Common myeloid progenitor, CD34-positive (primary cell): ENCODE data around the gene TTC27.
"Not testable (repeated sequence)": the region's sequence is repeated elsewhere in the genome, so short reads cannot be mapped to it uniquely, and the experiment has no call there.

Source experiments
- CTCF ChIA-PET: fragments of 350-600 bp; sonication (Branson Sonifier 250); formaldehyde crosslinking; loops from one replicate; lab custom pipeline; 2021; ENCODE audit warnings: antibody characterized with exemption; lab: Charles Lee
- POLR2A ChIA-PET: fragments of 350-600 bp; sonication (Branson Sonifier 250); formaldehyde crosslinking; loops from one replicate; lab custom pipeline; 2021; ENCODE audit warnings: antibody characterized with exemption; lab: Charles Lee
- DNase-seq, 3 donors: peaks; one replicate each; pipeline versions ENCODE4 v3.0.0 to v3.0.0-alpha.2; 2013
- H3K27ac ChIP-seq, 2 experiments: 1 replicate in 1 of 2; 2 replicates in 1 of 2; pipeline ENCODE4 v1.7.0; 2013; ENCODE audit warnings: inconsistent platforms in 2 of 2, low read length in 2 of 2, mild to moderate bottlenecking in 2 of 2, low read depth in 1 of 2, moderate library complexity in 1 of 2; ENCODE audit not compliant: severe bottlenecking in 2 of 2, insufficient read depth in 1 of 2, poor library complexity in 1 of 2
- H3K27me3 ChIP-seq, 5 experiments: replicated peaks in 2 of 5; 1 replicate in 3 of 5; 2 replicates in 2 of 5; pipeline versions ENCODE4 v1.6.1 to v1.7.0; 2013; ENCODE audit warnings: low read length in 4 of 5, mild to moderate bottlenecking in 2 of 5, moderate library complexity in 2 of 5, inconsistent platforms in 1 of 5; ENCODE audit not compliant: insufficient read depth in 5 of 5, control insufficient read depth in 4 of 5
- H3K36me3 ChIP-seq, 4 experiments: 1 replicate in 2 of 4; 2 replicates in 2 of 4; pipeline versions ENCODE4 v1.6.1 to v1.7.0; 2013; ENCODE audit warnings: low read length in 3 of 4, control low read depth in 1 of 4, mild to moderate bottlenecking in 1 of 4; ENCODE audit not compliant: control insufficient read depth in 4 of 4, insufficient read depth in 4 of 4
- H3K4me1 ChIP-seq, 4 experiments: 1 replicate in 3 of 4; 2 replicates in 1 of 4; pipeline versions ENCODE4 v1.6.1 to v1.7.1; 2013; ENCODE audit warnings: low read length in 3 of 4, mild to moderate bottlenecking in 3 of 4, control low read depth in 1 of 4, inconsistent platforms in 1 of 4, moderate library complexity in 1 of 4; ENCODE audit not compliant: control insufficient read depth in 4 of 4, insufficient read depth in 4 of 4; ENCODE audit errors: control extremely low read depth in 1 of 4
- H3K4me3 ChIP-seq, 7 experiments: 1 replicate in 4 of 7; 2 replicates in 3 of 7; pipeline versions ENCODE4 v1.5.1 to v1.7.0; 2013; ENCODE audit warnings: mild to moderate bottlenecking in 7 of 7, low read length in 6 of 7, moderate library complexity in 6 of 7, inconsistent platforms in 2 of 7, low read depth in 2 of 7, control low read depth in 1 of 7; ENCODE audit not compliant: insufficient read depth in 4 of 7, control insufficient read depth in 1 of 7; ENCODE audit errors: extremely low read depth in 1 of 7
- H3K9me3 ChIP-seq, 5 experiments: 1 replicate in 4 of 5; 2 replicates in 1 of 5; pipeline versions ENCODE4 v1.6.1 to v1.7.1; 2013; ENCODE audit warnings: low read length in 4 of 5, mild to moderate bottlenecking in 2 of 5, inconsistent platforms in 1 of 5, low read depth in 1 of 5, moderate library complexity in 1 of 5; ENCODE audit not compliant: control insufficient read depth in 4 of 5, insufficient read depth in 2 of 5; ENCODE audit errors: control extremely low read depth in 1 of 5
- WGBS: methylation state at CpG from one replicate; pipeline ENCODE4 v1.1.5; 2013; ENCODE audit not compliant: insufficient coverage; 5-methylcytosine and 5-hydroxymethylcytosine counted together

The TTC27 gene

GRCh38 chr2:32862269-32863055, 234.6 kb downstream of the TTC27 start:
- WGBS: no CpG with 5 or more reads among the region's 4 CpGs
- CTCF ChIA-PET: no interaction called here
- no peaks in the 10 kb centered on the region for H3K36me3 ChIP-seq
- POLR2A ChIA-PET: no interaction called here
- H3K4me3 ChIP-seq: no peak overlapping the region
- no peak for DNase-seq
- no peaks in the 10 kb centered on the region for H3K27me3 ChIP-seq
- peaks cover 0 to 6% (median 4%) of the 10 kb centered on the region in 4 experiments for H3K4me1 ChIP-seq
- H3K9me3 ChIP-seq: no peaks in the 10 kb centered on the region
- H3K27ac ChIP-seq: no peak overlapping the region

GRCh38 chr2:32863326-32863725, 235.5 kb downstream of the TTC27 start:
- CTCF ChIA-PET: interaction anchor here (1.3 kb wide), 1 partner anchor 15 kb away, joined by 5 read pairs; no protein-coding TSS in a partner anchor
- POLR2A ChIA-PET: no interaction called here
- H3K4me1 ChIP-seq: no peaks in the 10 kb centered on the region
- WGBS: 57% methylated on average over 1 of the region's 2 CpGs
- no peaks in the 10 kb centered on the region for H3K9me3 ChIP-seq
- no peak for DNase-seq
- H3K27ac ChIP-seq: no peak overlapping the region
- H3K36me3 ChIP-seq: no peaks in the 10 kb centered on the region
- H3K4me3 ChIP-seq: no peak overlapping the region
- H3K27me3 ChIP-seq: no peaks in the 10 kb centered on the region

- CTCF ChIA-PET: interaction anchor here (0.9 to 1.3 kb wide), 2 partner anchors 15 to 549 kb away, joined by 3 to 5 read pairs; no protein-coding TSS in a partner anchor
- no peak overlapping the region for H3K4me3 ChIP-seq
- no peaks in the 10 kb centered on the region for H3K36me3 ChIP-seq
- DNase-seq: no peak
- no peaks in the 10 kb centered on the region for H3K27me3 ChIP-seq
- H3K27ac ChIP-seq: no peak overlapping the region
- H3K4me1 ChIP-seq: no peaks in the 10 kb centered on the region
- POLR2A ChIA-PET: interaction anchor here (0.7 kb wide), 1 partner anchor 222 kb away, joined by 3 read pairs; no protein-coding TSS in a partner anchor
- H3K9me3 ChIP-seq: no peaks in the 10 kb centered on the region
- WGBS: 98% methylated on average over 5 of the region's 7 CpGs
Measured at GRCh38 chr2:32863803-32864202, 236.0 kb downstream of the TTC27 start.

- no peaks in the 10 kb centered on the region for H3K27me3 ChIP-seq
- H3K9me3 ChIP-seq: no peaks in the 10 kb centered on the region
- H3K27ac ChIP-seq: no peak overlapping the region
- 98% methylated on average over 5 of the region's 7 CpGs for WGBS
- ChIA-PET CTCF (interaction anchor here (0.9 to 1.3 kb wide), 2 partner anchors 16 to 549 kb away, joined by 3 to 5 read pairs; no protein-coding TSS in a partner anchor), POLR2A (interaction anchor here (0.7 kb wide), 1 partner anchor 222 kb away, joined by 3 read pairs; no protein-coding TSS in a partner anchor)
- H3K4me1 ChIP-seq: no peaks in the 10 kb centered on the region
- H3K4me3 ChIP-seq: no peak overlapping the region
- DNase-seq: no peak
- no peaks in the 10 kb centered on the region for H3K36me3 ChIP-seq
Measured at GRCh38 chr2:32864334-32865111, 236.7 kb downstream of the TTC27 start.

GRCh38 chr2:32865399-32866068, 237.7 kb downstream of the TTC27 start:
- H3K4me3 ChIP-seq: no peak overlapping the region
- WGBS: 94% methylated on average over 2 of the region's 3 CpGs
- no peaks in the 10 kb centered on the region for H3K4me1 ChIP-seq
- no peak overlapping the region for H3K27ac ChIP-seq
- ChIA-PET CTCF (no interaction called here), POLR2A (no interaction called here)
- DNase-seq: no peak
- no peaks in the 10 kb centered on the region for H3K9me3 ChIP-seq
- H3K36me3 ChIP-seq: no peaks in the 10 kb centered on the region
- H3K27me3 ChIP-seq: no peaks in the 10 kb centered on the region

- H3K27me3 ChIP-seq, H3K36me3 ChIP-seq, H3K27ac ChIP-seq, CTCF ChIA-PET, H3K4me1 ChIP-seq, H3K4me3 ChIP-seq, POLR2A ChIA-PET, DNase-seq, H3K9me3 ChIP-seq: not testable (repeated sequence)
- 100% methylated on average over 1 of the region's 1 CpG for WGBS
Measured at GRCh38 chr2:32866462-32866861, 238.6 kb downstream of the TTC27 start.
